ENCODE results near the gene UQCRC1. TPM values are rescaled to one million over a fixed set of nuclear protein-coding genes. Genes with fewer than 3 reads are reported as not detected.

UQCRC1 gene
- total RNA-seq, 1 donor = 299 TPM

GRCh38 chr3:48636149-48636655 lies 26.8 kb upstream of the UQCRC1 start:
- peak overlapping the region; percentile 96 for H2AFZ ChIP-seq (ENCODE audit: low read length)
- H3K27me3 ChIP-seq (ENCODE audit: insufficient read depth, low read length) = no peaks in the 10 kb centered on the region
- TF ChIP-seq CTCF (IDR thresholded peaks at IDR 0.05; ENCODE audit: extremely low read depth, low read depth, low read length) = no peak
- H3K9me3 ChIP-seq (ENCODE audit: low read depth, low read length) = no peaks in the 10 kb centered on the region
- peaks cover 21% of the 10 kb centered on the region for H3K79me2 ChIP-seq (ENCODE audit: insufficient read depth, low read length)
- H3K4me2 ChIP-seq (ENCODE audit: insufficient read depth, low read length) = peak overlapping the region; percentile 96
- peaks cover 12% of the 10 kb centered on the region for H3K36me3 ChIP-seq (ENCODE audit: insufficient read depth, low read length)
- no peak for DNase-seq (ENCODE audit: insufficient read length, low spot score, missing footprints)
- H3K27ac ChIP-seq (ENCODE audit: low read depth, low read length) = peak overlapping the region; percentile 72
- peaks cover 16% of the 10 kb centered on the region for H3K4me1 ChIP-seq (ENCODE audit: insufficient read depth, low read length)
- peak overlapping the region; percentile 94 for H3K4me3 ChIP-seq (ENCODE audit: insufficient read depth, low read length)
- peaks cover 19% of the 10 kb centered on the region for H4K20me1 ChIP-seq (ENCODE audit: insufficient read depth, low read length)

- H3K27ac ChIP-seq (ENCODE audit: low read depth, low read length) = peak within 1 kb of the TSS; percentile 72
- H3K36me3 ChIP-seq (ENCODE audit: insufficient read depth, low read length) = peaks cover 16% of the 10 kb centered on the region
- no peaks in the 10 kb centered on the region for H3K9me3 ChIP-seq (ENCODE audit: low read depth, low read length)
- H3K79me2 ChIP-seq (ENCODE audit: insufficient read depth, low read length) = peaks cover 21% of the 10 kb centered on the region
- TF ChIP-seq CTCF (IDR thresholded peaks at IDR 0.05; ENCODE audit: extremely low read depth, low read depth, low read length) = peak; percentile 64
- peak within 1 kb of the TSS; percentile 96 for H2AFZ ChIP-seq (ENCODE audit: low read length)
- peaks cover 19% of the 10 kb centered on the region for H4K20me1 ChIP-seq (ENCODE audit: insufficient read depth, low read length)
- H3K4me3 ChIP-seq (ENCODE audit: insufficient read depth, low read length) = peak within 1 kb of the TSS; percentile 94
- DNase-seq (ENCODE audit: insufficient read length, low spot score, missing footprints) = peak; percentile 100
- H3K4me1 ChIP-seq (ENCODE audit: insufficient read depth, low read length) = peaks cover 16% of the 10 kb centered on the region
- peak within 1 kb of the TSS; percentile 96 for H3K4me2 ChIP-seq (ENCODE audit: insufficient read depth, low read length)
- H3K27me3 ChIP-seq (ENCODE audit: insufficient read depth, low read length) = no peaks in the 10 kb centered on the region
Observed at GRCh38 chr3:48635222-48636021, 26.0 kb upstream of the UQCRC1 start, which contains the start of gene SLC26A6. Gene SLC26A6 (minus strand): TSS chr3:48635461. CDS start chr3:48635393, 68 bp downstream.

GRCh38 chr3:48634661-48635221 lies 25.3 kb upstream of the UQCRC1 start:
- H4K20me1 ChIP-seq (ENCODE audit: insufficient read depth, low read length) = peaks cover 19% of the 10 kb centered on the region
- H3K36me3 ChIP-seq (ENCODE audit: insufficient read depth, low read length) = peaks cover 23% of the 10 kb centered on the region
- peak overlapping the region; percentile 72 for H3K27ac ChIP-seq (ENCODE audit: low read depth, low read length)
- peak overlapping the region; percentile 96 for H3K4me2 ChIP-seq (ENCODE audit: insufficient read depth, low read length)
- H2AFZ ChIP-seq (ENCODE audit: low read length) = peak overlapping the region; percentile 78
- H3K79me2 ChIP-seq (ENCODE audit: insufficient read depth, low read length) = peaks cover 21% of the 10 kb centered on the region
- TF ChIP-seq CTCF (IDR thresholded peaks at IDR 0.05; ENCODE audit: extremely low read depth, low read depth, low read length) = no peak
- peak; percentile 98 for DNase-seq (ENCODE audit: insufficient read length, low spot score, missing footprints)
- H3K9me3 ChIP-seq (ENCODE audit: low read depth, low read length) = no peaks in the 10 kb centered on the region
- peaks cover 16% of the 10 kb centered on the region for H3K4me1 ChIP-seq (ENCODE audit: insufficient read depth, low read length)
- H3K4me3 ChIP-seq (ENCODE audit: insufficient read depth, low read length) = peak overlapping the region; percentile 94
- no peaks in the 10 kb centered on the region for H3K27me3 ChIP-seq (ENCODE audit: insufficient read depth, low read length)

GRCh38 chr3:48633743-48634142 lies 24.3 kb upstream of the UQCRC1 start:
- peak; percentile 25 for DNase-seq (ENCODE audit: insufficient read length, low spot score, missing footprints)
- H3K4me2 ChIP-seq (ENCODE audit: insufficient read depth, low read length) = peak overlapping the region; percentile 96

More at GRCh38 chr3:48633743-48634142, 24.3 kb upstream of the UQCRC1 start:
- peaks cover 33% of the 10 kb centered on the region for H3K36me3 ChIP-seq (ENCODE audit: insufficient read depth, low read length)
- H3K27ac ChIP-seq (ENCODE audit: low read depth, low read length) = no peak overlapping the region
- no peaks in the 10 kb centered on the region for H3K9me3 ChIP-seq (ENCODE audit: low read depth, low read length)
- H2AFZ ChIP-seq (ENCODE audit: low read length) = no peak overlapping the region
- no peak overlapping the region for H3K4me3 ChIP-seq (ENCODE audit: insufficient read depth, low read length)
- peaks cover 21% of the 10 kb centered on the region for H3K79me2 ChIP-seq (ENCODE audit: insufficient read depth, low read length)
- H3K4me1 ChIP-seq (ENCODE audit: insufficient read depth, low read length) = peaks cover 16% of the 10 kb centered on the region
- no peak for TF ChIP-seq CTCF (IDR thresholded peaks at IDR 0.05; ENCODE audit: extremely low read depth, low read depth, low read length)
- H4K20me1 ChIP-seq (ENCODE audit: insufficient read depth, low read length) = peaks cover 19% of the 10 kb centered on the region
- no peaks in the 10 kb centered on the region for H3K27me3 ChIP-seq (ENCODE audit: insufficient read depth, low read length)

Data from osteoblast (primary cell).